ENCODE results near the gene NELFB. TPM values are rescaled to one million over a fixed set of nuclear protein-coding genes. Genes with fewer than 3 reads are reported as not detected.

Gene NELFB
- total RNA-seq, 3 donors from 2014 or later (not counting 1 experiment from before 2014, with no cell fraction given): 42.9 to 53.8 (median 52.6) TPM

GRCh38 chr9:137297966-137298365 is 42.8 kb downstream of the NELFB start:
- WGBS (ENCODE audit: insufficient coverage): 86% methylated on average over 7 of the region's 7 CpGs
- no peaks in the 10 kb centered on the region for H3K36me3 Mint-ChIP-seq
- no peak for TF ChIP-seq CTCF (IDR thresholded peaks at IDR 0.05)

GRCh38 chr9:137298401-137299202 is 43.5 kb downstream of the NELFB start:
- Histone ChIP-seq H3K4me3 (ENCODE audit: low read length) (no peak overlapping the region), H3K4me1 (ENCODE audit: control insufficient read depth, insufficient read depth, low read length) (peaks cover 36% of the 10 kb centered on the region), H3K27ac (ENCODE audit: low read length) (no peak overlapping the region), H3K27me3 (ENCODE audit: control insufficient read depth, insufficient read depth, low read length) (peaks cover 39% of the 10 kb centered on the region), H3K9me3 (ENCODE audit: control insufficient read depth, insufficient read depth, low read length) (no peaks in the 10 kb centered on the region), H3K36me3 (ENCODE audit: control insufficient read depth, insufficient read depth, low read length) (no peaks in the 10 kb centered on the region)
- Mint-ChIP-seq H3K4me3 (no peak overlapping the region), H3K27me3 (ENCODE audit: low read depth in 2 of 2) (peaks cover 9 to 12% of the 10 kb centered on the region in 2 donors), H3K9me3 (no peaks in the 10 kb centered on the region), H3K36me3 (no peaks in the 10 kb centered on the region), H3K4me1 (peaks cover 0 to 24% of the 10 kb centered on the region in 2 donors), H3K27ac (no peak overlapping the region)
- intact Hi-C loops (cut with micrococcal nuclease): loop anchor here (10.0 kb wide), 1 partner anchor 226 kb away; no protein-coding TSS in a partner anchor
- TF ChIP-seq CTCF (IDR thresholded peaks at IDR 0.05): no peak
- DNase-seq (no peak), ATAC-seq (no peak)
- 91% methylated on average over 24 of the region's 24 CpGs for WGBS (ENCODE audit: insufficient coverage)

More at GRCh38 chr9:137297966-137298365, 42.8 kb downstream of the NELFB start:
- DNase-seq: no peak
- no peaks in the 10 kb centered on the region for H3K9me3 ChIP-seq (ENCODE audit: control insufficient read depth, insufficient read depth, low read length)
- H3K9me3 Mint-ChIP-seq: no peaks in the 10 kb centered on the region
- intact Hi-C loops (cut with micrococcal nuclease): loop anchor here (10.0 kb wide), 1 partner anchor 227 kb away; no protein-coding TSS in a partner anchor
- H3K4me1 ChIP-seq (ENCODE audit: control insufficient read depth, insufficient read depth, low read length): peaks cover 33% of the 10 kb centered on the region
- ATAC-seq: no peak
- no peaks in the 10 kb centered on the region for H3K36me3 ChIP-seq (ENCODE audit: control insufficient read depth, insufficient read depth, low read length)
- H3K27me3 ChIP-seq (ENCODE audit: control insufficient read depth, insufficient read depth, low read length): peaks cover 39% of the 10 kb centered on the region
- no peak overlapping the region for H3K4me3 Mint-ChIP-seq
- H3K4me1 Mint-ChIP-seq: peaks cover 0 to 20% of the 10 kb centered on the region in 2 donors
- no peak overlapping the region for H3K27ac Mint-ChIP-seq
- H3K27me3 Mint-ChIP-seq (ENCODE audit: low read depth in 2 of 2): peaks cover 9 to 17% of the 10 kb centered on the region in 2 donors
- H3K4me3 ChIP-seq (ENCODE audit: low read length): no peak overlapping the region
- no peak overlapping the region for H3K27ac ChIP-seq (ENCODE audit: low read length)

- Mint-ChIP-seq H3K36me3 (no peaks in the 10 kb centered on the region), H3K4me3 (no peak overlapping the region), H3K4me1 (peaks cover 0 to 25% of the 10 kb centered on the region in 2 donors), H3K9me3 (no peaks in the 10 kb centered on the region), H3K27me3 (ENCODE audit: low read depth in 2 of 2) (peaks cover 9 to 10% of the 10 kb centered on the region in 2 donors), H3K27ac (no peak overlapping the region)
- peaks cover 36% of the 10 kb centered on the region for H3K4me1 ChIP-seq (ENCODE audit: control insufficient read depth, insufficient read depth, low read length)
- no peaks in the 10 kb centered on the region for H3K36me3 ChIP-seq (ENCODE audit: control insufficient read depth, insufficient read depth, low read length)
- no peak for ATAC-seq
- no peak overlapping the region for H3K27ac ChIP-seq (ENCODE audit: low read length)
- intact Hi-C loops (cut with micrococcal nuclease): loop anchor here (10.0 kb wide), 1 partner anchor 226 kb away; no protein-coding TSS in a partner anchor
- H3K27me3 ChIP-seq (ENCODE audit: control insufficient read depth, insufficient read depth, low read length): peaks cover 37% of the 10 kb centered on the region
- WGBS (ENCODE audit: insufficient coverage): 90% methylated on average over 10 of the region's 10 CpGs
- no peak for DNase-seq
- TF ChIP-seq CTCF (IDR thresholded peaks at IDR 0.05): no peak
- H3K4me3 ChIP-seq (ENCODE audit: low read length): no peak overlapping the region
- no peaks in the 10 kb centered on the region for H3K9me3 ChIP-seq (ENCODE audit: control insufficient read depth, insufficient read depth, low read length)
These were observed 44.1 kb downstream of the NELFB start for GRCh38 chr9:137299203-137299565.

Measured in natural killer cell (primary cell).